ENCODE measurements around the gene CAPNS1. TPM values are rescaled to one million over a fixed set of nuclear protein-coding genes. Genes with fewer than 3 reads are reported as not detected.

CAPNS1 gene
- 323 and 352 TPM in 2 replicates for total RNA-seq

GRCh38 chr19:36139473-36140303 is at the start of gene CAPNS1:
Gene CAPNS1 (plus strand): TSS chr19:36140066. CDS start chr19:36141012, 946 bp downstream.

GRCh38 chr19:36110487-36111199 is 29.2 kb upstream of the CAPNS1 start, which contains the start of gene OVOL3:
Gene OVOL3 (plus strand): TSS chr19:36111143. CDS start chr19:36111203, 60 bp downstream.

GRCh38 chr19:36114721-36115452 is 25.0 kb upstream of the CAPNS1 start, which contains the start of gene POLR2I:
Gene POLR2I (minus strand): TSS chr19:36114875. CDS start chr19:36114856, 19 bp downstream.

GRCh38 chr19:36115453-36116343 is 24.2 kb upstream of the CAPNS1 start, which contains the start of gene TBCB:
Gene TBCB (plus strand): TSS chr19:36115468. CDS start chr19:36115561, 93 bp downstream.

GRCh38 chr19:36152352-36153091 is 12.7 kb downstream of the CAPNS1 start, which contains the start of gene COX7A1:
Gene COX7A1 (minus strand): TSS chr19:36152447. CDS start chr19:36152407, 40 bp downstream.

Other genes starting within 250 kb of the CAPNS1 start
- gene NFKBID, start 239.5 kb upstream of the CAPNS1 start, total RNA-seq, result 2.9 and 7.6 TPM in 2 replicates
- 0.38 TPM in 1 of 2 replicates, not detected in the other for gene HCST, start 237.5 kb upstream of the CAPNS1 start, total RNA-seq
- not detected in 2 replicates for gene TYROBP, start 231.8 kb upstream of the CAPNS1 start, total RNA-seq
- 10.4 and 19.8 TPM in 2 replicates for gene LRFN3, start 203.7 kb upstream of the CAPNS1 start, total RNA-seq
- 24.4 and 26.4 TPM in 2 replicates for gene SDHAF1, start 144.9 kb upstream of the CAPNS1 start, total RNA-seq
- 0.81 and 3.4 TPM in 2 replicates for gene SYNE4, start 131.3 kb upstream of the CAPNS1 start, total RNA-seq
- gene ALKBH6, start 125.9 kb upstream of the CAPNS1 start, total RNA-seq, result 22.9 and 33.4 TPM in 2 replicates
- gene CLIP3, start 107.2 kb upstream of the CAPNS1 start, total RNA-seq, result 2.6 and 31.9 TPM in 2 replicates
- 4.4 and 15.3 TPM in 2 replicates for gene THAP8, start 85.8 kb upstream of the CAPNS1 start, total RNA-seq
- 1.8 and 22.5 TPM in 2 replicates for gene WDR62, start 85.2 kb upstream of the CAPNS1 start, total RNA-seq
- not detected in 2 replicates for gene OVOL3, start 28.9 kb upstream of the CAPNS1 start, total RNA-seq
- 106 and 123 TPM in 2 replicates for gene POLR2I, start 25.2 kb upstream of the CAPNS1 start, total RNA-seq
- 291 and 344 TPM in 2 replicates for gene TBCB, start 24.6 kb upstream of the CAPNS1 start, total RNA-seq
- gene COX7A1, start 12.4 kb downstream of the CAPNS1 start, total RNA-seq, result 0.76 and 1.6 TPM in 2 replicates
- gene ZNF565, start 74.6 kb downstream of the CAPNS1 start, total RNA-seq, result 0.81 and 3.2 TPM in 2 replicates
- 46.8 and 52.6 TPM in 2 replicates for gene ZNF146, start 75.0 kb downstream of the CAPNS1 start, total RNA-seq
- 0.33 and 1.9 TPM in 2 replicates for gene ZFP14, start 239.1 kb downstream of the CAPNS1 start, total RNA-seq